Transverse colon (tissue), 4 donors: ENCODE results near the gene MTHFS. TPM values are rescaled to one million over a fixed set of nuclear protein-coding genes. Genes with fewer than 3 reads are reported as not detected.

Experiments used
- DNase-seq: peaks from one replicate; pipeline ENCODE4 v3.0.0-alpha.2; 2019
- H3K27ac ChIP-seq, 4 donors: fragments of 200-600 bp; sonication (generic); 2 replicates each; pipeline ENCODE4 v1.5.1; 2016 to 2018; ENCODE audit warnings: inconsistent platforms in 4 of 4
- H3K27me3 ChIP-seq: fragments of 200-600 bp; sonication (generic); 2 replicates; pipeline ENCODE4 v1.5.1; 2017; ENCODE audit warnings: inconsistent platforms
- H3K36me3 ChIP-seq, 4 donors: fragments of 200-600 bp; sonication (generic); 2 replicates each; pipeline ENCODE4 v1.5.1; 2017 to 2019; ENCODE audit warnings: inconsistent platforms in 4 of 4
- H3K4me1 ChIP-seq, 4 donors: fragments of 200-600 bp; sonication (generic); 2 replicates each; pipeline ENCODE4 v1.5.1; 2017 to 2020; ENCODE audit warnings: inconsistent platforms in 4 of 4
- H3K4me3 ChIP-seq, 4 donors: fragments of 200-600 bp; sonication (generic); 1 replicate in 1 of 4; 2 replicates in 3 of 4; pipeline versions ENCODE4 v1.5.1 to v1.6.1; 2017 to 2019; ENCODE audit warnings: inconsistent platforms in 4 of 4
- H3K9me3 ChIP-seq, 2 donors: fragments of 200-600 bp; sonication (generic); 2 replicates each; pipeline ENCODE4 v1.5.1; 2017 to 2019; ENCODE audit warnings: inconsistent platforms in 2 of 2
- CTCF ChIP-seq, 5 experiments: fragments of 200-600 bp in 3 of 5; fragments of 450-650 bp in 2 of 5; sonication (generic) in 3 of 5; IDR thresholded peaks; 1 replicate in 2 of 5; 2 replicates in 3 of 5; pipeline ENCODE4 v1.5.1; 2016 to 2017; ENCODE audit warnings: antibody characterized with exemption in 5 of 5, inconsistent platforms in 3 of 5, mild to moderate bottlenecking in 2 of 5, moderate library complexity in 1 of 5
- EP300 ChIP-seq: sonication (generic); formaldehyde crosslinking; IDR thresholded peaks from one replicate; pipeline ENCODE4 v1.6.1; 2017; ENCODE audit warnings: antibody characterized with exemption, low read depth
- POLR2A ChIP-seq: fragments of 450-650 bp; IDR thresholded peaks from one replicate; pipeline ENCODE4 v1.6.1; 2016; ENCODE audit warnings: antibody characterized with exemption, mild to moderate bottlenecking, moderate library complexity
- POLR2AphosphoS5 ChIP-seq, 3 donors: sonication (generic); formaldehyde crosslinking; IDR thresholded peaks; one replicate each; pipeline ENCODE4 v1.6.1; 2016; ENCODE audit warnings: antibody characterized with exemption in 3 of 3
- WGBS, 2 donors: methylation state at CpG; one replicate each; pipeline ENCODE4 v1.1.5; 2018; ENCODE audit warnings: low coverage in 1 of 2; 5-methylcytosine and 5-hydroxymethylcytosine counted together
- in situ Hi-C, 4 donors: fragments of 200-750 bp; cut with MboI; loops; one replicate each; pipeline versions ENCODE4 v1.15.0 to v1.15.1; 2017; ENCODE audit warnings: low sequenced_read_pairs in 3 of 4, low pct_ligation_motif_present in 1 of 4, low pct_unique_long_range_greater_than_20kb in 1 of 4
- intact Hi-C: fragments of 100-400 bp; cut with DNase I; formaldehyde crosslinking; loops from one replicate; pipeline ENCODE4 v1.15.1; 2023; ENCODE audit warnings: low total_unique reads
- total RNA-seq, 4 donors: library from RNA; depleted of rRNA; stranded (reverse); fragments of >200 nt; gene quantifications; one replicate each; pipeline ENCODE4 v1.1.0, GENCODE V29; 2016

Gene MTHFS
- total RNA-seq, 4 donors from 2014 or later = 22.1 to 28.7 (median 26.9) TPM; not detected in 1

- WGBS, 2 donors = 96% methylated on average over 4 to 5 of the region's 5 CpGs
- DNase-seq = no peak
- H3K36me3 ChIP-seq = peaks cover 0 to 38% (median 18%) of the 10 kb centered on the region in 4 donors
- no peaks in the 10 kb centered on the region for H3K4me1 ChIP-seq
- H3K27me3 ChIP-seq = no peaks in the 10 kb centered on the region
- in situ Hi-C loops = loop anchor here in 2 of 4 donors (25.0 kb wide), 1 partner anchor 287 kb away; the partner anchor contains the start of gene FAH (in 2 of the 2)
- no peak overlapping the region for H3K27ac ChIP-seq
- TF ChIP-seq POLR2AphosphoS5 (IDR thresholded peaks at IDR 0.05) (no peak), POLR2A (no peak), EP300 (no peak), CTCF (IDR thresholded peaks at IDR 0.05) (no peak)
- intact Hi-C loops = no loop called here
- H3K9me3 ChIP-seq = peaks cover 36 to 43% of the 10 kb centered on the region in 2 donors
- no peak overlapping the region for H3K4me3 ChIP-seq
Observed at GRCh38 chr15:79875213-79875612, 21.6 kb downstream of the MTHFS start.

- Histone ChIP-seq H3K4me3 (no peak overlapping the region), H3K27ac (no peak overlapping the region), H3K36me3 (peaks cover 0 to 32% (median 17%) of the 10 kb centered on the region in 4 donors), H3K4me1 (no peaks in the 10 kb centered on the region), H3K27me3 (no peaks in the 10 kb centered on the region), H3K9me3 (peaks cover 30 to 41% of the 10 kb centered on the region in 2 donors)
- no peak for DNase-seq
- in situ Hi-C loops (no loop called here), intact Hi-C loops (no loop called here)
- no peak for TF ChIP-seq CTCF (IDR thresholded peaks at IDR 0.05)
- TF ChIP-seq EP300 = no peak
- no peak for TF ChIP-seq POLR2AphosphoS5 (IDR thresholded peaks at IDR 0.05)
- no peak for TF ChIP-seq POLR2A
Observed at GRCh38 chr15:79874242-79874641, 22.6 kb downstream of the MTHFS start.

GRCh38 chr15:79872358-79873017 lies 24.3 kb downstream of the MTHFS start:
- peaks cover 0 to 19% (median 8%) of the 10 kb centered on the region in 4 donors for H3K36me3 ChIP-seq

GRCh38 chr15:79868554-79868953 lies 28.3 kb downstream of the MTHFS start:
- intact Hi-C loops (no loop called here), in situ Hi-C loops (no loop called here)
- Histone ChIP-seq H3K27ac (no peak overlapping the region), H3K9me3 (no peaks in the 10 kb centered on the region), H3K4me1 (no peaks in the 10 kb centered on the region), H3K4me3 (no peak overlapping the region), H3K36me3 (peaks cover 0 to 5% (median 0%) of the 10 kb centered on the region in 4 donors), H3K27me3 (no peaks in the 10 kb centered on the region)
- DNase-seq = no peak
- TF ChIP-seq EP300 = no peak
- no peak for TF ChIP-seq POLR2AphosphoS5 (IDR thresholded peaks at IDR 0.05)
- no peak for TF ChIP-seq POLR2A
- TF ChIP-seq CTCF (IDR thresholded peaks at IDR 0.05) = no peak
- 72 to 100% methylated on average over 2 of the region's 2 CpGs for WGBS, 2 donors

More at GRCh38 chr15:79872358-79873017, 24.3 kb downstream of the MTHFS start:
- H3K9me3 ChIP-seq = peaks cover 14 to 23% of the 10 kb centered on the region in 2 donors
- intact Hi-C loops (no loop called here), in situ Hi-C loops (no loop called here)
- 80% methylated on average over 8 of the region's 8 CpGs; no CpG with 5 or more reads in 1 of the 2 donors for WGBS, 2 donors
- H3K27ac ChIP-seq = no peak overlapping the region
- no peaks in the 10 kb centered on the region for H3K4me1 ChIP-seq
- TF ChIP-seq EP300 (no peak), POLR2AphosphoS5 (IDR thresholded peaks at IDR 0.05) (no peak), CTCF (IDR thresholded peaks at IDR 0.05) (no peak), POLR2A (no peak)
- no peak overlapping the region for H3K4me3 ChIP-seq
- H3K27me3 ChIP-seq = no peaks in the 10 kb centered on the region
- no peak for DNase-seq
